ENCODE measurements around the gene SPSB1.

- TF ChIP-seq, protein P1, sequence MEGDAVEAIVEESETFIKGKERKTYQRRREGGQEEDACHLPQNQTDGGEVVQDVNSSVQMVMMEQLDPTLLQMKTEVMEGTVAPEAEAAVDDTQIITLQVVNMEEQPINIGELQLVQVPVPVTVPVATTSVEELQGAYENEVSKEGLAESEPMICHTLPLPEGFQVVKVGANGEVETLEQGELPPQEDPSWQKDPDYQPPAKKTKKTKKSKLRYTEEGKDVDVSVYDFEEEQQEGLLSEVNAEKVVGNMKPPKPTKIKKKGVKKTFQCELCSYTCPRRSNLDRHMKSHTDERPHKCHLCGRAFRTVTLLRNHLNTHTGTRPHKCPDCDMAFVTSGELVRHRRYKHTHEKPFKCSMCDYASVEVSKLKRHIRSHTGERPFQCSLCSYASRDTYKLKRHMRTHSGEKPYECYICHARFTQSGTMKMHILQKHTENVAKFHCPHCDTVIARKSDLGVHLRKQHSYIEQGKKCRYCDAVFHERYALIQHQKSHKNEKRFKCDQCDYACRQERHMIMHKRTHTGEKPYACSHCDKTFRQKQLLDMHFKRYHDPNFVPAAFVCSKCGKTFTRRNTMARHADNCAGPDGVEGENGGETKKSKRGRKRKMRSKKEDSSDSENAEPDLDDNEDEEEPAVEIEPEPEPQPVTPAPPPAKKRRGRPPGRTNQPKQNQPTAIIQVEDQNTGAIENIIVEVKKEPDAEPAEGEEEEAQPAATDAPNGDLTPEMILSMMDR (IDR thresholded peaks at IDR 0.05), result no peak
- TF ChIP-seq POLR2A (IDR thresholded peaks at IDR 0.05), result no peak
Observed at GRCh38 chr1:9253453-9254105, 39.1 kb upstream of the SPSB1 start.
